Spleen (tissue), 7 donors: ENCODE measurements around the gene EPB41L4A.
A peak's percentile ranks its signal among the peaks of the same experiment; 100 is the strongest.

Source experiments
- POLR2AphosphoS5 ChIP-seq, 3 donors: sonication (generic); formaldehyde crosslinking; IDR thresholded peaks; one replicate each; pipeline ENCODE4 v1.5.1; 2017; ENCODE audit warnings: antibody characterized with exemption in 3 of 3
- TF ChIP-seq, protein P1 (sequence below), 11 experiments: fragments of 200-600 bp in 7 of 11; fragments of 450-650 bp in 4 of 11; sonication (generic) in 4 of 11; IDR thresholded peaks in 8 of 11; conservative IDR thresholded peaks in 3 of 11; 1 replicate in 7 of 11; 2 replicates in 4 of 11; pipeline versions ENCODE4 v1.4.0 to v1.8.0; 2016 to 2021; ENCODE audit warnings: antibody characterized with exemption in 11 of 11, inconsistent platforms in 4 of 11, mild to moderate bottlenecking in 1 of 11
- donor health status: DM: no; HTN: no; CAD: no; lungs with moderate emphysema.
- donor health status: DM: no; HTN: no; CAD: no.
- donor health status: DM: no; HTN: no; CAD: no.

DNA sequence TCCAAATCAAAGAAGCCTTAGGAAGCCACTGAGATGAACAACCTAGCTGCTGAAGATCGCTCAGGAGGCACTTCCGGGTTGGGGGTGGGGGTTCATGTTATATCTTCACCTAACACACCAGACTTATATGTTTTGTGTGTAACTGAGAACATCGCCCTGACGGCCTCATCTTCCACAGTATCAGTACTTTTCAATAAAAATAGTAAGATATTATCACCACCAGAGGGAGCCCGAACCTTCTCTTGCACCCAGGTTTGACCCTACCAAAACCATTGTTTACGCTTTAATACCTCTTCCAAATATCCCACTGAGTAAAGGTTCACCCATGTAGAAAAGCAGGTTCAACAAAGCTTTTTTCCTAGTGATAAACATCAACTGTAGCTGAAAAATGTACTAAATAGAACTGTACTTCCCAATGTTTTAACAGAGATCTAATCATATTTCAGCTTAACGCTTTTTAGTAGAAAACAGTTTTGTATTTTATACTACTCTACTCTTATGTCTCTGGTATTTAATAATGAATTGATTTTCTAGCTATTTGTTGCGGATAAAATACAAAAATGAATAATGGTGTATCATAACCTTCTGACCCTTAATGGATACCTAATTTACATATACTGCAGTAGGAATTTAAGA lies 244.0 kb downstream of the EPB41L4A start:
- TF ChIP-seq POLR2AphosphoS5 (IDR thresholded peaks at IDR 0.05), result no peak
- TF ChIP-seq, protein P1, sequence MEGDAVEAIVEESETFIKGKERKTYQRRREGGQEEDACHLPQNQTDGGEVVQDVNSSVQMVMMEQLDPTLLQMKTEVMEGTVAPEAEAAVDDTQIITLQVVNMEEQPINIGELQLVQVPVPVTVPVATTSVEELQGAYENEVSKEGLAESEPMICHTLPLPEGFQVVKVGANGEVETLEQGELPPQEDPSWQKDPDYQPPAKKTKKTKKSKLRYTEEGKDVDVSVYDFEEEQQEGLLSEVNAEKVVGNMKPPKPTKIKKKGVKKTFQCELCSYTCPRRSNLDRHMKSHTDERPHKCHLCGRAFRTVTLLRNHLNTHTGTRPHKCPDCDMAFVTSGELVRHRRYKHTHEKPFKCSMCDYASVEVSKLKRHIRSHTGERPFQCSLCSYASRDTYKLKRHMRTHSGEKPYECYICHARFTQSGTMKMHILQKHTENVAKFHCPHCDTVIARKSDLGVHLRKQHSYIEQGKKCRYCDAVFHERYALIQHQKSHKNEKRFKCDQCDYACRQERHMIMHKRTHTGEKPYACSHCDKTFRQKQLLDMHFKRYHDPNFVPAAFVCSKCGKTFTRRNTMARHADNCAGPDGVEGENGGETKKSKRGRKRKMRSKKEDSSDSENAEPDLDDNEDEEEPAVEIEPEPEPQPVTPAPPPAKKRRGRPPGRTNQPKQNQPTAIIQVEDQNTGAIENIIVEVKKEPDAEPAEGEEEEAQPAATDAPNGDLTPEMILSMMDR (IDR thresholded peaks at IDR 0.05 in 8 of 11, conservative IDR thresholded peaks at IDR 0.05 in 3 of 11), result peak in 7 of 11 experiments; percentile 31 to 62 (median 53)
